Choroid plexus epithelial cell (primary cell): ENCODE measurements around the gene LRRC2.

Experiments used
- DNase-seq: peaks from one replicate; pipeline ENCODE4 v3.0.0-alpha.2; 2010; ENCODE audit warnings: low read depth
- H3K4me3 ChIP-seq: 2 replicates; pipeline ENCODE4 v1.5.1; 2011; ENCODE audit warnings: low read depth, mild to moderate bottlenecking, control low read depth, low read length, moderate library complexity
- CTCF ChIP-seq: conservative IDR thresholded peaks from 2 replicates; pipeline ENCODE4 v1.5.1; 2011; ENCODE audit warnings: low read depth, mild to moderate bottlenecking, control low read depth, inconsistent platforms, low read length, moderate library complexity

Gene LRRC2

GRCh38 chr3:46480491-46481195 lies 85.5 kb downstream of the LRRC2 start:
- no peak for TF ChIP-seq CTCF
- DNase-seq, result no peak
- no peak overlapping the region for H3K4me3 ChIP-seq

- no peak for DNase-seq
- H3K4me3 ChIP-seq, result no peak overlapping the region
- TF ChIP-seq CTCF, result no peak
These were observed 86.4 kb downstream of the LRRC2 start for GRCh38 chr3:46479696-46480095.

GRCh38 chr3:46479021-46479420 lies 87.1 kb downstream of the LRRC2 start:
- TF ChIP-seq CTCF, result no peak
- DNase-seq, result no peak
- no peak overlapping the region for H3K4me3 ChIP-seq

- DNase-seq, result no peak
- TF ChIP-seq CTCF, result no peak
- no peak overlapping the region for H3K4me3 ChIP-seq
These were observed 87.8 kb downstream of the LRRC2 start for GRCh38 chr3:46478341-46478740.

GRCh38 chr3:46477756-46478155 lies 88.3 kb downstream of the LRRC2 start:
- DNase-seq, result no peak
- no peak for TF ChIP-seq CTCF

GRCh38 chr3:46477145-46477544 lies 89.0 kb downstream of the LRRC2 start:
- TF ChIP-seq CTCF, result no peak
- DNase-seq, result no peak
- H3K4me3 ChIP-seq, result no peak overlapping the region

More at GRCh38 chr3:46477756-46478155, 88.3 kb downstream of the LRRC2 start:
- H3K4me3 ChIP-seq, result no peak overlapping the region

GRCh38 chr3:46472736-46473135 lies 93.4 kb downstream of the LRRC2 start:
- no peak overlapping the region for H3K4me3 ChIP-seq
- TF ChIP-seq CTCF, result no peak
- no peak for DNase-seq
